IPS-15b (cell line): ENCODE data around the gene SLC35A1.

Source experiments
- H3K27me3 ChIP-seq: one replicate; pipeline ENCODE4 v1.6.1; 2013; ENCODE audit warnings: low read length; ENCODE audit not compliant: control insufficient read depth, insufficient read depth
- H3K36me3 ChIP-seq: one replicate; pipeline ENCODE4 v1.6.1; 2013; ENCODE audit warnings: low read length; ENCODE audit not compliant: control insufficient read depth, insufficient read depth
- H3K4me1 ChIP-seq: one replicate; pipeline ENCODE4 v1.6.1; 2013; ENCODE audit warnings: mild to moderate bottlenecking, low read length; ENCODE audit not compliant: control insufficient read depth, insufficient read depth
- H3K4me3 ChIP-seq: one replicate; pipeline ENCODE4 v1.5.1; 2013; ENCODE audit warnings: low read depth, low read length
- H3K9ac ChIP-seq: one replicate; pipeline ENCODE4 v1.6.1; 2013; ENCODE audit warnings: low read depth, mild to moderate bottlenecking, low read length
- H3K9me3 ChIP-seq: one replicate; pipeline ENCODE4 v1.6.1; 2013; ENCODE audit warnings: mild to moderate bottlenecking, low read length; ENCODE audit not compliant: control insufficient read depth, insufficient read depth

SLC35A1 gene, protein sequence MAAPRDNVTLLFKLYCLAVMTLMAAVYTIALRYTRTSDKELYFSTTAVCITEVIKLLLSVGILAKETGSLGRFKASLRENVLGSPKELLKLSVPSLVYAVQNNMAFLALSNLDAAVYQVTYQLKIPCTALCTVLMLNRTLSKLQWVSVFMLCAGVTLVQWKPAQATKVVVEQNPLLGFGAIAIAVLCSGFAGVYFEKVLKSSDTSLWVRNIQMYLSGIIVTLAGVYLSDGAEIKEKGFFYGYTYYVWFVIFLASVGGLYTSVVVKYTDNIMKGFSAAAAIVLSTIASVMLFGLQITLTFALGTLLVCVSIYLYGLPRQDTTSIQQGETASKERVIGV

DNA sequence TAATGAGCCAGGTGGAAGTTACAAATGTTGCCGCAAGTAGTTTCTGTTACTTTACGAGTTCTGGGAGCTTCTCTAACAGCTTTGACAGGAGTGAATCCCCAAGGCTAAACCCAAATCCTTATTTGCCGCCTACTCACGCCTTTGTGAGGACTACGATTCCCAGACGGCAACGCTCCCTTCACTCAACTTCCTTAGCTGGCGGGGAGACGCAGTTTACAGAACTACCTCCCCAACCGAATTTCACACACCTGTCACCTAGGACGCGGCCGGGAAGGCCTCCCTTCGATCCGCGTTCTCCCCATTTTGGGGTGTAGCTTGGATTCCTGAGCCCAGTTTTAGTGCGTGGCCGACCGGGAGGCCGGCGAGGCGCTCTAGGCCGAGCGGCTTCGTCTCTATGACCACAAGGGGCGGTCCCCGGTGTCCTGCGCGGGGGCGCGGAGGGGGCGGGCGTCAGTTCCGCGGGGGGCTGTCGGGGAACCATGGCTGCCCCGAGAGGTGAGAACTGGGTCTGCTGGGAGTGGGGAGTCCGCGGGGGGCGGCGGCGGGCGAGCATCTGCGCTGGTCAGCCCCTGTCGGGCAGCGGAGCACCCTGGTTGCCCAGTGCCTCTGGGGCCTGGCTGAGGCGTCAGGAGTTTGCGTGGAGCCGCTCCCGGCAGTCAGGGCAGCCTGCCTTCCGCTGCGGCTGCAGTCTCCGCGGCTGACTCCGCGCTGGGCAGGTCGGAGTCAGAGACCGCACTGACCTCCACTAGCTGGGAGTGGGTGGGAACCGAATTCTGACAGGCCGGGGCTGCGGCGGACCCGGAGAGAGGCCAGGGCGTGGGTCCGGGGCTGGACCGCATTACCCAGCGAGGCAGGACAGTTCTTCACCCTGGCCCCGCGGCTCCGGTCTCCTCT is at the start of gene SLC35A1:
Gene SLC35A1 (plus strand): TSS at position 450 of the 894 bp plus-strand sequence. CDS start 30 bp downstream, at position 480.
- H3K27me3 ChIP-seq = no peaks in the 10 kb centered on the region
- peak within 1 kb of the TSS; percentile 94 for H3K9ac ChIP-seq
- H3K36me3 ChIP-seq = no peaks in the 10 kb centered on the region
- peak within 1 kb of the TSS; percentile 98 for H3K4me3 ChIP-seq
- H3K4me1 ChIP-seq = no peaks in the 10 kb centered on the region
- H3K9me3 ChIP-seq = no peaks in the 10 kb centered on the region

DNA sequence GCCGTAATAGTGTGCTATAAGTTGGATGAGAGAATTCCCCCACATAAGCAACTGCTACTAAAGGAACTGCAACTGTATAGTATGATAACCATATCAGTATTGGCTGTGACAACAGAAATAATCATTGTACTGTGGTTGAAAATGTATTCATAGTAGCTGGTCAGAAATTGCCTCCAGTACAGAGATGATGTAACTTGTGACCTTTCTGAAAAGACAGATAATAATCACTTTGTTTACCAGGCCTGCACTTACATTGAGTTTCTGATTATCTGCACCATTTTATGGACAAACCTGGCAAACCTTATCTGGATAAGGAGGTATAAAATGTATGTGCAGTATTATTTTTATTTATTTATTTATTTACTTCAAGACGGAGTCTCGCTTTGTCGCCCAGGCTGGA is 46.0 kb upstream of the SLC35A1 start:
- Histone ChIP-seq H3K27me3 (no peaks in the 10 kb centered on the region), H3K9me3 (no peaks in the 10 kb centered on the region), H3K4me1 (no peaks in the 10 kb centered on the region), H3K9ac (no peak overlapping the region), H3K4me3 (no peak overlapping the region), H3K36me3 (no peaks in the 10 kb centered on the region)

DNA sequence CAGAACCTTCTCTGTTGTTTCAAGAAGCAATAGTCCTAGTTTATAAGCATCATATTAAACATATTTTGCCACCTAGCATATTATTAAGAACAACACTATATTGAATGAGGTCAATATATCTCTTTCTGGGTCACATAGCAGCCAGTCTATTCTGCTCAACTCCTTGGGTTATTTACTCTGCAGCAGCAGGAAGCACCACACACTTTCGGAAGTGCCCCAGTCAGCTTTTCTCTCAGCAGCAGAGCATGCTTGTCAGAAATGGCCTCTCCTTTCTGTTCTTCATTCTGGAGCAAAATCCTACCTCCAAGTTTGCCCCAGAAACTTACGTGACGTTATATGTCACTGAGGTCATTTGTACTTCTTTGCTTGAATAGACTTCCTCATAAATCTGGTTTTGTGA is 42.3 kb upstream of the SLC35A1 start:
- Histone ChIP-seq H3K4me3 (no peak overlapping the region), H3K27me3 (no peaks in the 10 kb centered on the region), H3K4me1 (no peaks in the 10 kb centered on the region), H3K9me3 (no peaks in the 10 kb centered on the region), H3K9ac (no peak overlapping the region), H3K36me3 (no peaks in the 10 kb centered on the region)

DNA sequence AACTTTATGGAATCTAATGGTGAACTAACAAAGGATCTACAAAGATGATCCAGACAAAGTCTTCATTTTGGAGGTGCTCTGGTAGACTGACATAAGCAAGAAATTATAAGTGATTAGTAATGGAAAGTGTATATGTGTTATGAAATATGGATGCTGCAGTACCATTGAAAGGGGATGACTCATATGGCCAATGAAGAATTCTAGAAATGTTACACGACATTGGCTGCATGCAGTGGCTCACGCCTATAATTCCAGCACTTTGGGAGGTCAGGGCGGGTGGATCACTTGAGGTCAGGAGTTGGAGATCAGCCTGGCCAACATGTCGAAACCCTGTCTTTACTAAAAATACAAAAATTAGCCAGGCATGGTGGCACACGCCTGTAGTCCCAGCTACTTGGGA is 41.5 kb upstream of the SLC35A1 start:
- H3K9ac ChIP-seq = no peak overlapping the region
- no peak overlapping the region for H3K4me3 ChIP-seq
- no peaks in the 10 kb centered on the region for H3K36me3 ChIP-seq
- H3K9me3 ChIP-seq = no peaks in the 10 kb centered on the region
- no peaks in the 10 kb centered on the region for H3K27me3 ChIP-seq
- H3K4me1 ChIP-seq = no peaks in the 10 kb centered on the region

DNA sequence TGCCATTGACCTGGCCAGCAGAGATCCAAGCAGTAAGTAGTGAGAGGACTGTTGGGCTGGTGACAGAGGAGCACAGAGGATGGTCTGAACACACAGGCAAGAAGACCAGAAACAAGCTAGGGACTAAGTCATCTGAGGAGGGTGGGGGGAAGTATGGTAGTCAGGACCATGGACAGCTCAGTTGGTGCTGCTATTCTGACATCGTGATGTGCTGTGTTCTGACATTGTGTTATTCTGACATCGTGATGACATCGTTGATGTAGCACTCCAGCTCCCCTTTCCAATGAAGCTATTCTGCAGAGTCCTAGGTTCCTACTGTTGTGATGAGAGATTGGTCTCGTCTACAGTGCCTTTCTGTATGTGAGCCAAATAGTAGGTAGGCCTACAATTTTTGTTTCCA is 36.3 kb upstream of the SLC35A1 start:
- Histone ChIP-seq H3K4me1 (no peaks in the 10 kb centered on the region), H3K9me3 (no peaks in the 10 kb centered on the region), H3K36me3 (no peaks in the 10 kb centered on the region), H3K27me3 (no peaks in the 10 kb centered on the region), H3K9ac (no peak overlapping the region), H3K4me3 (no peak overlapping the region)

DNA sequence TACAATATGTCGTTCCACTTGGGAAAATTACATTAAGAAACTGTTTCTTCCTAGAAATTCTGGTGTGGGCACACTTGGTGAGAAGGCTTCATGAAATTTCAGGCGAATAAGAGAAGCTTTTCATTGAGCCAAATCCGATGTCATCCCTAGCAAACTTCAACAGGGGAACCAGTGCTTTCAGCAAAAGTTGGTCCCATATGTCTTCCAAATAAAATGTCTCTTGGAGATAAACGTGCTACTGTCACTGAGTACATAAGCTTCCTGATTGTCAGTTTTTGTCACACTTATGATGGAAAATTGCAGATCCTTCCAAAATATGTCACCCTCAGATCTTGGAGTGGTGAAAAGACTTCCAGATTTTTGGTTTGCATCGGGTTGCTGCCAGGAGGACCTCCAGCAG is 31.1 kb upstream of the SLC35A1 start:
- no peaks in the 10 kb centered on the region for H3K9me3 ChIP-seq
- no peak overlapping the region for H3K4me3 ChIP-seq
- no peaks in the 10 kb centered on the region for H3K36me3 ChIP-seq
- no peaks in the 10 kb centered on the region for H3K4me1 ChIP-seq
- no peaks in the 10 kb centered on the region for H3K27me3 ChIP-seq
- no peak overlapping the region for H3K9ac ChIP-seq

DNA sequence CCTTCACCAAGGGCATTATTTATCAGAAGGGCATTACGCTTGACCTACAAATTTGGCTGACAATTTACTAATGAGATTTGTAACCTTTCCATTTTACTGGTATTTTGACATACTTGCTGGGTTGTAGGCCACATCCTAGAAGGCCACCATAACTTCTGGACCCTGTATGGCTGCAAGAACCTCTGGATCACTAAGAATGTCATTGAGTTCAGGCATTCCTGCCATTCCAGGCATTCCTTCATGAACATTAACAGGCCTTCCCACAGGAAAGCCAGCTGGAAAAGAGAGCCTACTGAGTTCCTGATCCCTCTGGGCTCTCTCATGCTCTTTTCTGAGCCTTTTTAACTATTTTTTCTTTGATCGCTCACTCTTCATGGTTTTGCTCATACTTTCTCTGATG is 28.4 kb upstream of the SLC35A1 start:
- no peak overlapping the region for H3K4me3 ChIP-seq

DNA sequence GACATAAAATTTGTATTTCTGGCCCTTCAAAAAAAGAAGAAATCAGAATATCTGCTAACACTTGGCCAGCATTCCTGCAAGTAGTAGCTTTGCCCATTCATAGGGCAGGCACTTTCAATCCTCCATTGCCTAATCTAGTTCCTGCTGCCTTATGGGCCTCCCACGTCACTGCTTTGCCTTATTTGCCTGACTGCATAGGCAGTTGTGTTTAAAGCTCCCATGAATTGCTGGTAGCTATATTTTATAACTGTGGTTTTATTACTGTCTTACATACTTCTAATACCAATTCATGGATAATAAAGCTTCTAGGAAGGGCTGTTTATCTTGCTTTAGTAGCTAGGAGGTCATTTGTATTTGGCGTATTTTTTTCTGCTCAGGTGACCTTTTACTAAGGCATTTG is 7.7 kb upstream of the SLC35A1 start:
- no peaks in the 10 kb centered on the region for H3K36me3 ChIP-seq
- no peaks in the 10 kb centered on the region for H3K4me1 ChIP-seq
- no peaks in the 10 kb centered on the region for H3K27me3 ChIP-seq
- no peaks in the 10 kb centered on the region for H3K9me3 ChIP-seq
- H3K4me3 ChIP-seq = no peak overlapping the region
- H3K9ac ChIP-seq = no peak overlapping the region

More for the DNA sequence above, 28.4 kb upstream of the SLC35A1 start:
- Histone ChIP-seq H3K9me3 (no peaks in the 10 kb centered on the region), H3K9ac (no peak overlapping the region), H3K27me3 (no peaks in the 10 kb centered on the region), H3K36me3 (no peaks in the 10 kb centered on the region), H3K4me1 (no peaks in the 10 kb centered on the region)

DNA sequence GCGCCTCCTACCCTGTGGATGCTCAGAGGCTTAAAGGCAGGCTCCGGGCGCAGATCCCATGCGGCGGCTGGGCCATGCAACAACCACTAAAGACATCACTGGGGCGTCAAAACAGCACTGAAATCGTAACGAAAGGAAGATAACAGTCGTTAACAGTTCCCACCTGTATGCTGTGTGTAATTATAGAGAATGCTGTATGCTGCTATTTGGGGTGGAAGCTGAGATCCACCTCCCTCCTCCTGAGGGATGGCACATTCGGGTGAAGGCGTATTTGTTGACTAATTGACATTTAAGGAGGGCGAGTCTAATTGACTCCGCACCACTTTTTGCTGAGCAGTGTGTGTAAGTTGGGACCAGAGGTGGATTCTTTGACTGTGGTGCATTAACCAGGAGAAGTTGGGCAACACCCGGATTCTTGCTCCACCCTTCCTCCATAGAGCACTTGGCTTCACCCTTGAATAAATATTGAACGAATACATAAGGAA is 687 bp downstream of the SLC35A1 start:
- H3K4me1 ChIP-seq = no peaks in the 10 kb centered on the region

DNA sequence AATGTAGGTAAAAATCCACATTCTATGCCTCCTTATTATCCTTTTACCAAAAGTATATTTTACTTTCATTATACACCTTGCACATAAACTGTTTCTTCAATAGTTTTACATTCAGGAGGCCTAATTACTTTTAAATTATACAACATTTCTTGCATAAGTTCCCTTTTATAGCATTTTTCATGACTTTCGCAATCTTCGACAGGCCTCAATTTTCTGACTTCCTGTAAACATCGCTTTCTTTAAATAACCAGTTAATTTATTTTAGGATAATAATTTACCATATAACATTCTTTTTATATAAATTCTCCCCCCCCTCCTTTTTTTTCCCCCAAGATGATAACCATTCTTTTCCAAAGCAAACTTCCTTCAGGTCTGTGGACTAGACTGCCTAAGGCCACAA is 9.2 kb downstream of the SLC35A1 start:
- Histone ChIP-seq H3K9ac (no peak overlapping the region), H3K4me3 (no peak overlapping the region)

More for the DNA sequence above, 687 bp downstream of the SLC35A1 start:
- H3K9ac ChIP-seq = no peak overlapping the region
- no peaks in the 10 kb centered on the region for H3K36me3 ChIP-seq
- H3K9me3 ChIP-seq = no peaks in the 10 kb centered on the region
- H3K27me3 ChIP-seq = no peaks in the 10 kb centered on the region
- peak overlapping the region; percentile 98 for H3K4me3 ChIP-seq

DNA sequence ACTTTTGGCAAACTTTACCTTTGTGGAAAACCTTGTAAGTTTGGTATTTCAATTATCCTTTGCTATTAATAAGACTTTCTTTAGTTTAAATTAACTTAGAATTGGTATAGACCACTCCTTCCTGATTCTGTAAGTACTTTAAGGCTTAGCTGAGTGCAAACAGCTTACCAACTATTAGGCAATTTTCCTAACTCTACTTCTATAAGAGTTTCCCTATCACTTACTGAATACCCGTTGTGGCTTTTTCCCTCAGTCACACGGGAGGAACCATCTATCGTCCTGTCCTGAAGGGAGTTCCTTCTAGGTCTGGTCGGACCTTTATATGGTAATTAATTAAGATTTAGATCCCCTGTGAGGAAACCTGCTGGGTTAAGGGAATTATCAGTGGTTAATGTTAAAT is 9.6 kb downstream of the SLC35A1 start:
- Histone ChIP-seq H3K9me3 (no peaks in the 10 kb centered on the region), H3K4me3 (no peak overlapping the region), H3K4me1 (peaks cover 6% of the 10 kb centered on the region), H3K36me3 (no peaks in the 10 kb centered on the region), H3K27me3 (no peaks in the 10 kb centered on the region), H3K9ac (no peak overlapping the region)

More for the DNA sequence above, 9.2 kb downstream of the SLC35A1 start:
- no peaks in the 10 kb centered on the region for H3K36me3 ChIP-seq
- no peaks in the 10 kb centered on the region for H3K9me3 ChIP-seq
- H3K4me1 ChIP-seq = peaks cover 6% of the 10 kb centered on the region
- no peaks in the 10 kb centered on the region for H3K27me3 ChIP-seq
